PC-9 (cell line): ENCODE measurements around the gene SHBG. TPM values are rescaled to one million over a fixed set of nuclear protein-coding genes. Genes with fewer than 3 reads are reported as not detected.
A peak's percentile ranks its signal among the peaks of the same experiment; 100 is the strongest.

Experiments
- BruUV-seq: library from RNA; stranded (reverse); fragments of 400-500 nt; replicated peaks from 2 replicates; lab custom pipeline; 2021; lab: Mats Ljungman, UMichigan
- CTCF ChIA-PET: fragments of 300-600 bp; sonication (Branson Sonifier 250); formaldehyde crosslinking; loops from one replicate; lab custom pipeline; 2022; ENCODE audit warnings: antibody characterized with exemption; lab: Charles Lee
- POLR2A ChIA-PET: fragments of 300-600 bp; sonication (Branson Sonifier 250); formaldehyde crosslinking; loops from one replicate; lab custom pipeline; 2022; ENCODE audit warnings: antibody characterized with exemption; ENCODE audit not compliant: unreplicated experiment; lab: Charles Lee
- DNase-seq, 2 experiments: peaks; one replicate each; pipeline versions ENCODE4 v3.0.0 to v3.0.0-alpha.2; 2015 to 2022; ENCODE audit warnings: mixed read lengths in 1 of 2
- H2AFZ ChIP-seq: fragments of 200-600 bp; sonication (generic); 2 replicates; pipeline ENCODE4 v1.8.1; 2017; ENCODE audit warnings: antibody characterized with exemption
- H3F3A ChIP-seq: fragments of 200-600 bp; sonication (generic); 2 replicates; pipeline ENCODE4 v1.8.1; 2017; ENCODE audit warnings: antibody characterized with exemption, mild to moderate bottlenecking, low read depth; ENCODE audit not compliant: insufficient read depth
- H3K27ac ChIP-seq: fragments of 200-600 bp; sonication (generic); 2 replicates; pipeline ENCODE4 v1.6.1; 2016; ENCODE audit warnings: mixed run types
- H3K27me3 ChIP-seq: fragments of 200-600 bp; sonication (generic); 2 replicates; pipeline ENCODE4 v1.6.1; 2016; ENCODE audit warnings: low read depth, mixed run types; ENCODE audit not compliant: insufficient read depth
- H3K36me3 ChIP-seq: fragments of 200-600 bp; sonication (generic); 2 replicates; pipeline ENCODE4 v1.6.1; 2016; ENCODE audit warnings: low read depth, mixed run types
- H3K4me1 ChIP-seq: fragments of 200-600 bp; sonication (generic); replicated peaks from 2 replicates; pipeline ENCODE4 v1.6.1; 2016; ENCODE audit warnings: mixed run types; ENCODE audit not compliant: insufficient read depth
- H3K4me2 ChIP-seq: fragments of 200-600 bp; sonication (generic); 2 replicates; pipeline ENCODE4 v1.6.1; 2017; ENCODE audit warnings: mixed run types
- H3K4me3 ChIP-seq: fragments of 200-600 bp; sonication (generic); 2 replicates; pipeline ENCODE4 v1.6.1; 2016; ENCODE audit warnings: mixed run types
- H3K79me2 ChIP-seq: fragments of 200-600 bp; sonication (generic); 2 replicates; pipeline ENCODE4 v1.6.1; 2017; ENCODE audit warnings: low read depth, mixed run types
- H3K9me2 ChIP-seq: fragments of 200-600 bp; sonication (generic); 2 replicates; pipeline ENCODE4 v1.8.1; 2017; ENCODE audit warnings: mild to moderate bottlenecking; ENCODE audit not compliant: insufficient read depth
- H3K9me3 ChIP-seq: fragments of 200-600 bp; sonication (generic); 2 replicates; pipeline ENCODE4 v1.8.1; 2016; ENCODE audit warnings: low read depth; ENCODE audit not compliant: insufficient read depth
- H4K20me1 ChIP-seq: fragments of 200-600 bp; sonication (generic); 2 replicates; pipeline ENCODE4 v1.8.1; 2017; ENCODE audit not compliant: insufficient read depth
- EZH2 ChIP-seq: fragments of 200-600 bp; sonication (generic); IDR thresholded peaks from 2 replicates; pipeline ENCODE4 v1.8.0; 2017; ENCODE audit warnings: antibody characterized with exemption, low read depth
- intact Hi-C: fragments of 100-400 bp; cut with micrococcal nuclease; formaldehyde crosslinking; loops from one replicate; pipeline ENCODE4 v1.10.0; 2022; ENCODE audit not compliant: unreplicated experiment
- total RNA-seq: library from RNA; stranded (reverse); gene quantifications from 2 replicates; pipeline ENCODE4 v1.2.3, GENCODE V29; 2021
- TF ChIP-seq, protein P1 (sequence below): fragments of 200-600 bp; sonication (generic); conservative IDR thresholded peaks from 2 replicates; pipeline ENCODE4 v1.6.1; 2017; ENCODE audit warnings: mixed run types, antibody characterized with exemption, mild to moderate bottlenecking, moderate library complexity

SHBG gene
- total RNA-seq, 1 experiment from 2014 or later: 0.52 TPM

DNA sequence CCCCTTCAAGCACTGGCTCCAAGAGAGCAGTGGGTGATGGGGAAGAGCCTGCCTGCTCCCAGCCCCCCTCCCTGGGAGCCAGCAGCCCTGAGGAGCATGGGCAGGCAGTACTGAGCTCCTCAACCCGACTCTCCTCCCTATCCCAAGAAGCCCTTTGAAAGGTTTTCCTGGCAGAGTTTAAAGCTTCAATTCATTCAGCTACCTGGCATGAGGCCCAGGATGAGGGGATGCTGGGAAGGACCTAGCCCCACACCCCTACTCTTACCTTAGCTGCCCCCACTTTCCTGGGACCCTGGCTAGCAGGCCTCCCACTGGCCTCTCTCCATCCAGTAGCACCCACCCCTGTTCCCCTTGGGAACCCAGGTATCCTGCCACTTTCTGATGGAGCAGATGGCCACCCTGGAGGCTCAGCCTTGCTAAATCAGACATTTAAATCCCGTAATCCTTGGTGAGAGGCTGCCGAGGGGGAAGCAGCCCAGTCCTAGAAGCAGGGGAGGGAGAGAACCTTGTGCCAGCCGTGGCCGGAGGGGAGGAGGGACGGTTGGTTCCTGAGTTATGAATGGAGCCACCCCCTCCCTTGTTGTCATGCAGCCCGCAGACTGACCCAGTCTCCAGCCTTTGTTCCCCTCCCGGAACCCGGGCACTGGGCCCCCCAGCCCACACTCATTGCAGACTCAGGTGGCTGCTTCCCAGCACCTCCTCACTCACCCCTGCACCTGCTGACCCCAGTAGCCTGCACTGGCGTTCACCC lies 37.9 kb downstream of the SHBG start:
- H3K36me3 ChIP-seq: no peaks in the 10 kb centered on the region
- no peak for DNase-seq
- intact Hi-C loops: no loop called here
- ChIA-PET POLR2A (interaction anchor here (0.6 kb wide), 1 partner anchor 9 kb away, joined by 19 read pairs; no protein-coding TSS in a partner anchor), CTCF (interaction anchor here (0.6 kb wide), 1 partner anchor 496 kb away, joined by 3 read pairs; no protein-coding TSS in a partner anchor)
- TF ChIP-seq, protein P1, sequence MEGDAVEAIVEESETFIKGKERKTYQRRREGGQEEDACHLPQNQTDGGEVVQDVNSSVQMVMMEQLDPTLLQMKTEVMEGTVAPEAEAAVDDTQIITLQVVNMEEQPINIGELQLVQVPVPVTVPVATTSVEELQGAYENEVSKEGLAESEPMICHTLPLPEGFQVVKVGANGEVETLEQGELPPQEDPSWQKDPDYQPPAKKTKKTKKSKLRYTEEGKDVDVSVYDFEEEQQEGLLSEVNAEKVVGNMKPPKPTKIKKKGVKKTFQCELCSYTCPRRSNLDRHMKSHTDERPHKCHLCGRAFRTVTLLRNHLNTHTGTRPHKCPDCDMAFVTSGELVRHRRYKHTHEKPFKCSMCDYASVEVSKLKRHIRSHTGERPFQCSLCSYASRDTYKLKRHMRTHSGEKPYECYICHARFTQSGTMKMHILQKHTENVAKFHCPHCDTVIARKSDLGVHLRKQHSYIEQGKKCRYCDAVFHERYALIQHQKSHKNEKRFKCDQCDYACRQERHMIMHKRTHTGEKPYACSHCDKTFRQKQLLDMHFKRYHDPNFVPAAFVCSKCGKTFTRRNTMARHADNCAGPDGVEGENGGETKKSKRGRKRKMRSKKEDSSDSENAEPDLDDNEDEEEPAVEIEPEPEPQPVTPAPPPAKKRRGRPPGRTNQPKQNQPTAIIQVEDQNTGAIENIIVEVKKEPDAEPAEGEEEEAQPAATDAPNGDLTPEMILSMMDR: no peak
- no peak for TF ChIP-seq EZH2
- H3K4me2 ChIP-seq: no peak overlapping the region
- no peaks in the 10 kb centered on the region for H3K27me3 ChIP-seq
- H2AFZ ChIP-seq: no peak overlapping the region
- H3K9me3 ChIP-seq: no peaks in the 10 kb centered on the region
- H4K20me1 ChIP-seq: no peaks in the 10 kb centered on the region
- H3K4me3 ChIP-seq: no peak overlapping the region
- H3F3A ChIP-seq: no peaks in the 10 kb centered on the region; the same call in 1 of the 2 replicates
- no peaks in the 10 kb centered on the region for H3K79me2 ChIP-seq
- no peaks in the 10 kb centered on the region for H3K9me2 ChIP-seq
- BruUV-seq: no TSS peak
- H3K4me1 ChIP-seq: no peaks in the 10 kb centered on the region
- no peak overlapping the region for H3K27ac ChIP-seq

DNA sequence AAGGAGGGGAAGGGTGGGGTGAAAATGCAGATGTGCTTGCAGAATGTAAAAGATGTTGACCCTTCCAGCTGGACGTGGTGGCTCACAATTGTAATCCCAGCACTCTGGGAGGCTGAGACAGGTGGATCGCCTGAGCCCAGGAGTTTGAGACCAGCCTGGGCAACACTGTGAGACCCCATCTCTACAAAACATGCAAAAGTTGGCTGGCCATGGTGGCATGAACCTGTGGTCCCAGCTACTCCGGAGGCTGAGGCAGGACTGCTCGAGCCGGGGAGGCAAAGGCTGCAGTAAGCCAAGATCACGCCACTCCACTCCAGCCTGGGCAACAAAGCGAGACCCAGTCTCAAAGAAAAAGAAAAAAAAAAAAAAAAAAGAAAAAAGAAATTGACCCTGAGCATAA lies 38.5 kb downstream of the SHBG start:
- intact Hi-C loops: no loop called here
- H2AFZ ChIP-seq: no peak overlapping the region
- H3K4me2 ChIP-seq: no peak overlapping the region
- H3K4me1 ChIP-seq: no peaks in the 10 kb centered on the region
- no peaks in the 10 kb centered on the region; the same call in 1 of the 2 replicates for H3F3A ChIP-seq
- no peaks in the 10 kb centered on the region for H3K9me2 ChIP-seq
- ChIA-PET CTCF (no interaction called here), POLR2A (no interaction called here)
- TF ChIP-seq, protein P1: no peak
- no peak for TF ChIP-seq EZH2
- H3K79me2 ChIP-seq: no peaks in the 10 kb centered on the region
- H3K9me3 ChIP-seq: peaks cover 2% of the 10 kb centered on the region; the same call in 1 of the 2 replicates
- H3K4me3 ChIP-seq: no peak overlapping the region
- BruUV-seq: TSS peak; percentile 53
- peaks cover 4% of the 10 kb centered on the region; the same call in 1 of the 2 replicates for H3K36me3 ChIP-seq
- no peak for DNase-seq
- H4K20me1 ChIP-seq: no peaks in the 10 kb centered on the region
- no peak overlapping the region for H3K27ac ChIP-seq
- no peaks in the 10 kb centered on the region for H3K27me3 ChIP-seq

DNA sequence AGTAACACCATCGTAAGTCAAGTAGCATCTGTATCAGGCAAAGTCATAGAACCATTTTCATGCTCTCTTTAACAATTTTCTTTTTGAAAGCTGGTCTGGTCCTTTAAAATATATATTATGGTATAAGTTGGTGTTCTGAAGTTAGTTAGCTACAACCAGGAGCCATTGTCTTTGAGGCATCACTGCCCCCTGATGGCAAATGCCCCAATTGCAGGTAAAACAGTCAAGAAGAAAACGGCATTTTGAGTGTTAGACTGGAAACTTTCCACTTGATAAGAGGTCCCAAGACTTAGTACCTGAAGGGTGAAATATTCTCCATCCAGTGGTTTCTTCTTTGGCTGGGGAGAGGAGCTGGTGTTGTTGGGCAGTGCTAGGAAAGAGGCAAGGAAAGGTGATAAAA lies 43.3 kb downstream of the SHBG start:
- H3K4me1 ChIP-seq: no peaks in the 10 kb centered on the region
- H3K79me2 ChIP-seq: no peaks in the 10 kb centered on the region
- DNase-seq: no peak
- intact Hi-C loops: no loop called here
- H3F3A ChIP-seq: no peaks in the 10 kb centered on the region; the same call in 1 of the 2 replicates
- ChIA-PET POLR2A (no interaction called here), CTCF (no interaction called here)
- TF ChIP-seq EZH2: no peak
- TF ChIP-seq, protein P1: peak; percentile 59
- no peaks in the 10 kb centered on the region for H4K20me1 ChIP-seq
- H3K36me3 ChIP-seq: peaks cover 18% of the 10 kb centered on the region; the same call in 1 of the 2 replicates
- H3K9me3 ChIP-seq: peaks cover 7% of the 10 kb centered on the region; the same call in 1 of the 2 replicates
- H3K4me2 ChIP-seq: no peak overlapping the region
- BruUV-seq: no TSS peak
- H2AFZ ChIP-seq: no peak overlapping the region
- no peak overlapping the region for H3K4me3 ChIP-seq
- no peaks in the 10 kb centered on the region for H3K9me2 ChIP-seq
- no peaks in the 10 kb centered on the region for H3K27me3 ChIP-seq
- no peak overlapping the region for H3K27ac ChIP-seq
